ENCODE data around the gene D2HGDH. TPM values are rescaled to one million over a fixed set of nuclear protein-coding genes. Genes with fewer than 3 reads are reported as not detected.

Gene D2HGDH
- total RNA-seq, 3 donors from 2014 or later (not counting 1 experiment from before 2014, with no cell fraction given), result 28.9 to 45.5 (median 43.4) TPM

GRCh38 chr2:241728000-241728399, 6.4 kb upstream of the D2HGDH start:
- Histone ChIP-seq H3K36me3 (ENCODE audit: control insufficient read depth, insufficient read depth, low read length) (no peaks in the 10 kb centered on the region), H3K27ac (ENCODE audit: low read length) (no peak overlapping the region), H3K4me3 (ENCODE audit: low read length) (no peak overlapping the region), H3K9me3 (ENCODE audit: control insufficient read depth, insufficient read depth, low read length) (peaks cover 5% of the 10 kb centered on the region), H3K27me3 (ENCODE audit: control insufficient read depth, insufficient read depth, low read length) (no peaks in the 10 kb centered on the region), H3K4me1 (ENCODE audit: control insufficient read depth, insufficient read depth, low read length) (peaks cover 10% of the 10 kb centered on the region)
- DNase-seq (no peak), ATAC-seq (no peak)
- WGBS (ENCODE audit: insufficient coverage), result 92% methylated on average over 8 of the region's 8 CpGs
- Mint-ChIP-seq H3K4me3 (no peak overlapping the region), H3K27ac (no peak overlapping the region), H3K9me3 (no peaks in the 10 kb centered on the region), H3K4me1 (peaks cover 14 to 21% of the 10 kb centered on the region in 2 donors), H3K27me3 (ENCODE audit: low read depth in 2 of 2) (no peaks in the 10 kb centered on the region), H3K36me3 (no peaks in the 10 kb centered on the region)
- intact Hi-C loops (cut with micrococcal nuclease), result no loop called here
- no peak for TF ChIP-seq CTCF (IDR thresholded peaks at IDR 0.05)

GRCh38 chr2:241728627-241729026, 5.8 kb upstream of the D2HGDH start:
- Mint-ChIP-seq H3K4me1 (peaks cover 14 to 23% of the 10 kb centered on the region in 2 donors), H3K27me3 (ENCODE audit: low read depth in 2 of 2) (no peaks in the 10 kb centered on the region), H3K36me3 (no peaks in the 10 kb centered on the region), H3K9me3 (no peaks in the 10 kb centered on the region), H3K4me3 (no peak overlapping the region), H3K27ac (no peak overlapping the region)
- H3K4me1 ChIP-seq (ENCODE audit: control insufficient read depth, insufficient read depth, low read length), result peaks cover 16% of the 10 kb centered on the region
- H3K36me3 ChIP-seq (ENCODE audit: control insufficient read depth, insufficient read depth, low read length), result no peaks in the 10 kb centered on the region
- intact Hi-C loops (cut with micrococcal nuclease), result no loop called here
- DNase-seq (no peak), ATAC-seq (no peak)
- H3K9me3 ChIP-seq (ENCODE audit: control insufficient read depth, insufficient read depth, low read length), result no peaks in the 10 kb centered on the region
- no peak for TF ChIP-seq CTCF (IDR thresholded peaks at IDR 0.05)
- no peaks in the 10 kb centered on the region for H3K27me3 ChIP-seq (ENCODE audit: control insufficient read depth, insufficient read depth, low read length)
- H3K4me3 ChIP-seq (ENCODE audit: low read length), result no peak overlapping the region
- no peak overlapping the region for H3K27ac ChIP-seq (ENCODE audit: low read length)
- 93% methylated on average over 19 of the region's 19 CpGs for WGBS (ENCODE audit: insufficient coverage)

GRCh38 chr2:241729868-241730267, 4.6 kb upstream of the D2HGDH start:
- no peaks in the 10 kb centered on the region for H3K9me3 ChIP-seq (ENCODE audit: control insufficient read depth, insufficient read depth, low read length)
- no peaks in the 10 kb centered on the region for H3K9me3 Mint-ChIP-seq
- no peak for DNase-seq
- peaks cover 22% of the 10 kb centered on the region for H3K4me1 ChIP-seq (ENCODE audit: control insufficient read depth, insufficient read depth, low read length)
- 67% methylated on average over 6 of the region's 6 CpGs for WGBS (ENCODE audit: insufficient coverage)
- no peaks in the 10 kb centered on the region for H3K27me3 Mint-ChIP-seq (ENCODE audit: low read depth in 2 of 2)
- H3K27ac Mint-ChIP-seq, result peak overlapping the region in 1 of 2 donors; percentile 40
- no peak overlapping the region for H3K4me3 ChIP-seq (ENCODE audit: low read length)
- H3K36me3 ChIP-seq (ENCODE audit: control insufficient read depth, insufficient read depth, low read length), result no peaks in the 10 kb centered on the region
- no peak for TF ChIP-seq CTCF (IDR thresholded peaks at IDR 0.05)
- intact Hi-C loops (cut with micrococcal nuclease), result no loop called here
- no peak for ATAC-seq
- no peak overlapping the region for H3K27ac ChIP-seq (ENCODE audit: low read length)
- peaks cover 14 to 23% of the 10 kb centered on the region in 2 donors for H3K4me1 Mint-ChIP-seq
- no peak overlapping the region for H3K4me3 Mint-ChIP-seq
- H3K27me3 ChIP-seq (ENCODE audit: control insufficient read depth, insufficient read depth, low read length), result no peaks in the 10 kb centered on the region
- no peaks in the 10 kb centered on the region for H3K36me3 Mint-ChIP-seq

GRCh38 chr2:241730671-241731293, 3.6 kb upstream of the D2HGDH start:
- Histone ChIP-seq H3K4me3 (ENCODE audit: low read length) (no peak overlapping the region), H3K36me3 (ENCODE audit: control insufficient read depth, insufficient read depth, low read length) (no peaks in the 10 kb centered on the region), H3K9me3 (ENCODE audit: control insufficient read depth, insufficient read depth, low read length) (no peaks in the 10 kb centered on the region), H3K4me1 (ENCODE audit: control insufficient read depth, insufficient read depth, low read length) (peaks cover 29% of the 10 kb centered on the region), H3K27ac (ENCODE audit: low read length) (no peak overlapping the region), H3K27me3 (ENCODE audit: control insufficient read depth, insufficient read depth, low read length) (no peaks in the 10 kb centered on the region)
- H3K27me3 Mint-ChIP-seq (ENCODE audit: low read depth in 2 of 2), result no peaks in the 10 kb centered on the region
- intact Hi-C loops (cut with micrococcal nuclease), result no loop called here
- H3K9me3 Mint-ChIP-seq, result no peaks in the 10 kb centered on the region
- TF ChIP-seq CTCF (IDR thresholded peaks at IDR 0.05), result no peak
- no peak for DNase-seq
- no peaks in the 10 kb centered on the region for H3K36me3 Mint-ChIP-seq
- H3K4me3 Mint-ChIP-seq, result peak overlapping the region; percentile 15
- WGBS (ENCODE audit: insufficient coverage), result 61% methylated on average over 11 of the region's 12 CpGs
- H3K4me1 Mint-ChIP-seq, result peaks cover 14 to 23% of the 10 kb centered on the region in 2 donors
- peak overlapping the region in 1 of 2 donors; percentile 34 for H3K27ac Mint-ChIP-seq
- ATAC-seq, result no peak

All from natural killer cell (primary cell).